ENCODE measurements around the gene PDLIM5. TPM values are rescaled to one million over a fixed set of nuclear protein-coding genes. Genes with fewer than 3 reads are reported as not detected.
A peak's percentile ranks its signal among the peaks of the same experiment; 100 is the strongest.
"Not testable (repeated sequence)": the region's sequence is repeated elsewhere in the genome, so short reads cannot be mapped to it uniquely, and the experiment has no call there.

PDLIM5 gene
- 73.1 TPM for polyA plus RNA-seq (2013, experiment 1 of 2)
- 75.8 TPM for polyA plus RNA-seq (2013, experiment 2 of 2)

GRCh38 chr4:94451695-94452475 is at the start of gene PDLIM5:
PDLIM5 (plus strand) TSS chr4:94451942; CDS start chr4:94455289, 3,347 bp downstream.
- H3K9ac ChIP-seq (ENCODE audit: low read length) = peak within 1 kb of the TSS; percentile 81
- peak within 1 kb of the TSS; percentile 23 for H3K18ac ChIP-seq (ENCODE audit: low read length)
- no CpG with 5 or more reads among the region's 88 CpGs for WGBS (ENCODE audit: extremely low coverage, insufficient coverage, low lambda C conversion rate)
- H3K4me2 ChIP-seq (ENCODE audit: low read length) = peak within 1 kb of the TSS; percentile 68
- no peak within 1 kb of the TSS for H2AK5ac ChIP-seq (ENCODE audit: low read length)
- H3K56ac ChIP-seq (ENCODE audit: low read length) = peak within 1 kb of the TSS; percentile 90
- peak within 1 kb of the TSS; percentile 60 for H3K27ac ChIP-seq (ENCODE audit: low read depth, low read length)
- H3K23ac ChIP-seq (ENCODE audit: low read length) = no peak within 1 kb of the TSS
- H4K8ac ChIP-seq (ENCODE audit: low read depth, low read length) = no peak within 1 kb of the TSS
- H2BK15ac ChIP-seq (replicated peaks; ENCODE audit: low read depth) = no peak within 1 kb of the TSS
- peak; percentile 96 for DNase-seq
- H3K36me3 ChIP-seq (ENCODE audit: control insufficient read depth, insufficient read depth, low read length) = no peaks in the 10 kb centered on the region
- H3K79me2 ChIP-seq (ENCODE audit: control insufficient read depth, insufficient read depth, low read length) = peaks cover 18% of the 10 kb centered on the region
- H2BK120ac ChIP-seq (ENCODE audit: low read depth, low read length) = peak within 1 kb of the TSS; percentile 0
- peak within 1 kb of the TSS; percentile 85 for H3K4me3 ChIP-seq (ENCODE audit: low read length)
- H4K5ac ChIP-seq (ENCODE audit: low read length) = no peak within 1 kb of the TSS
- peaks cover 6% of the 10 kb centered on the region for H3K79me1 ChIP-seq (ENCODE audit: low read length)
- H2BK5ac ChIP-seq (ENCODE audit: low read length) = peak within 1 kb of the TSS; percentile 35
- peak within 1 kb of the TSS; percentile 59 for H3K4ac ChIP-seq (ENCODE audit: low read depth, low read length)
- H3K27me3 ChIP-seq (ENCODE audit: insufficient read depth, low read length, poor library complexity) = no peaks in the 10 kb centered on the region
- peaks cover 2% of the 10 kb centered on the region for H3K4me1 ChIP-seq (ENCODE audit: control insufficient read depth, low read depth, low read length)

GRCh38 chr4:94402439-94402838 is 49.3 kb upstream of the PDLIM5 start:
- not testable (repeated sequence) for H2AK5ac ChIP-seq (ENCODE audit: low read length); H3K4ac ChIP-seq (ENCODE audit: low read depth, low read length); H3K4me3 ChIP-seq (ENCODE audit: low read length); H3K79me2 ChIP-seq (ENCODE audit: control insufficient read depth, insufficient read depth, low read length); H3K9ac ChIP-seq (ENCODE audit: low read length); H3K4me2 ChIP-seq (ENCODE audit: low read length); DNase-seq; H3K36me3 ChIP-seq (ENCODE audit: control insufficient read depth, insufficient read depth, low read length); H3K4me1 ChIP-seq (ENCODE audit: control insufficient read depth, low read depth, low read length); H2BK120ac ChIP-seq (ENCODE audit: low read depth, low read length); H3K56ac ChIP-seq (ENCODE audit: low read length); H4K8ac ChIP-seq (ENCODE audit: low read depth, low read length); H3K23ac ChIP-seq (ENCODE audit: low read length); H3K27ac ChIP-seq (ENCODE audit: low read depth, low read length); H2BK5ac ChIP-seq (ENCODE audit: low read length); H3K27me3 ChIP-seq (ENCODE audit: insufficient read depth, low read length, poor library complexity); H3K79me1 ChIP-seq (ENCODE audit: low read length); H4K5ac ChIP-seq (ENCODE audit: low read length); H3K18ac ChIP-seq (ENCODE audit: low read length); H2BK15ac ChIP-seq (replicated peaks; ENCODE audit: low read depth)
- WGBS (ENCODE audit: extremely low coverage, insufficient coverage, low lambda C conversion rate) = no CpG with 5 or more reads among the region's 4 CpGs

GRCh38 chr4:94403751-94404150 is 48.0 kb upstream of the PDLIM5 start:
- Histone ChIP-seq H2BK120ac (ENCODE audit: low read depth, low read length) (no peak overlapping the region), H2BK15ac (replicated peaks; ENCODE audit: low read depth) (no peak overlapping the region), H3K18ac (ENCODE audit: low read length) (peak overlapping the region; percentile 32), H3K4ac (ENCODE audit: low read depth, low read length) (no peak overlapping the region), H3K27me3 (ENCODE audit: insufficient read depth, low read length, poor library complexity) (no peaks in the 10 kb centered on the region), H3K56ac (ENCODE audit: low read length) (no peak overlapping the region), H2AK5ac (ENCODE audit: low read length) (no peak overlapping the region), H3K4me2 (ENCODE audit: low read length) (no peak overlapping the region), H3K23ac (ENCODE audit: low read length) (no peak overlapping the region), H4K5ac (ENCODE audit: low read length) (no peak overlapping the region), H3K79me1 (ENCODE audit: low read length) (no peaks in the 10 kb centered on the region), H3K9ac (ENCODE audit: low read length) (no peak overlapping the region), H3K27ac (ENCODE audit: low read depth, low read length) (no peak overlapping the region), H3K4me3 (ENCODE audit: low read length) (no peak overlapping the region), H2BK5ac (ENCODE audit: low read length) (no peak overlapping the region), H3K36me3 (ENCODE audit: control insufficient read depth, insufficient read depth, low read length) (no peaks in the 10 kb centered on the region), H4K8ac (ENCODE audit: low read depth, low read length) (no peak overlapping the region), H3K4me1 (ENCODE audit: control insufficient read depth, low read depth, low read length) (peaks cover 2% of the 10 kb centered on the region), H3K79me2 (ENCODE audit: control insufficient read depth, insufficient read depth, low read length) (no peaks in the 10 kb centered on the region)
- DNase-seq = no peak

- H4K5ac ChIP-seq (ENCODE audit: low read length) = no peak overlapping the region
- H3K79me1 ChIP-seq (ENCODE audit: low read length) = no peaks in the 10 kb centered on the region
- no peak overlapping the region for H3K4me2 ChIP-seq (ENCODE audit: low read length)
- no peak overlapping the region for H3K23ac ChIP-seq (ENCODE audit: low read length)
- H2BK120ac ChIP-seq (ENCODE audit: low read depth, low read length) = no peak overlapping the region
- H3K27ac ChIP-seq (ENCODE audit: low read depth, low read length) = no peak overlapping the region
- H3K56ac ChIP-seq (ENCODE audit: low read length) = no peak overlapping the region
- H3K4me1 ChIP-seq (ENCODE audit: control insufficient read depth, low read depth, low read length) = peaks cover 2% of the 10 kb centered on the region
- no peak overlapping the region for H3K4me3 ChIP-seq (ENCODE audit: low read length)
- no CpG with 5 or more reads among the region's 10 CpGs for WGBS (ENCODE audit: extremely low coverage, insufficient coverage, low lambda C conversion rate)
- H3K4ac ChIP-seq (ENCODE audit: low read depth, low read length) = no peak overlapping the region
- H4K8ac ChIP-seq (ENCODE audit: low read depth, low read length) = no peak overlapping the region
- DNase-seq = peak; percentile 82
- no peak overlapping the region for H3K9ac ChIP-seq (ENCODE audit: low read length)
- H3K79me2 ChIP-seq (ENCODE audit: control insufficient read depth, insufficient read depth, low read length) = no peaks in the 10 kb centered on the region
- no peaks in the 10 kb centered on the region for H3K27me3 ChIP-seq (ENCODE audit: insufficient read depth, low read length, poor library complexity)
- no peak overlapping the region for H2BK15ac ChIP-seq (replicated peaks; ENCODE audit: low read depth)
- no peak overlapping the region for H2AK5ac ChIP-seq (ENCODE audit: low read length)
- no peaks in the 10 kb centered on the region for H3K36me3 ChIP-seq (ENCODE audit: control insufficient read depth, insufficient read depth, low read length)
- H3K18ac ChIP-seq (ENCODE audit: low read length) = no peak overlapping the region
- H2BK5ac ChIP-seq (ENCODE audit: low read length) = no peak overlapping the region
These were observed 44.9 kb upstream of the PDLIM5 start for GRCh38 chr4:94406668-94407437.

- Histone ChIP-seq H3K4me3 (ENCODE audit: low read length) (no peak overlapping the region), H3K4me2 (ENCODE audit: low read length) (no peak overlapping the region), H2AK5ac (ENCODE audit: low read length) (no peak overlapping the region), H3K27ac (ENCODE audit: low read depth, low read length) (no peak overlapping the region), H3K79me1 (ENCODE audit: low read length) (no peaks in the 10 kb centered on the region), H3K56ac (ENCODE audit: low read length) (no peak overlapping the region), H3K36me3 (ENCODE audit: control insufficient read depth, insufficient read depth, low read length) (no peaks in the 10 kb centered on the region), H3K18ac (ENCODE audit: low read length) (no peak overlapping the region), H3K4ac (ENCODE audit: low read depth, low read length) (no peak overlapping the region), H2BK5ac (ENCODE audit: low read length) (no peak overlapping the region), H4K5ac (ENCODE audit: low read length) (no peak overlapping the region), H2BK15ac (replicated peaks; ENCODE audit: low read depth) (no peak overlapping the region), H3K4me1 (ENCODE audit: control insufficient read depth, low read depth, low read length) (peaks cover 2% of the 10 kb centered on the region), H3K27me3 (ENCODE audit: insufficient read depth, low read length, poor library complexity) (no peaks in the 10 kb centered on the region), H3K9ac (ENCODE audit: low read length) (no peak overlapping the region), H3K79me2 (ENCODE audit: control insufficient read depth, insufficient read depth, low read length) (no peaks in the 10 kb centered on the region), H4K8ac (ENCODE audit: low read depth, low read length) (no peak overlapping the region), H3K23ac (ENCODE audit: low read length) (no peak overlapping the region), H2BK120ac (ENCODE audit: low read depth, low read length) (no peak overlapping the region)
- no CpG with 5 or more reads among the region's 2 CpGs for WGBS (ENCODE audit: extremely low coverage, insufficient coverage, low lambda C conversion rate)
- no peak for DNase-seq
These were observed 43.9 kb upstream of the PDLIM5 start for GRCh38 chr4:94407846-94408245.
